Measurements from ENCODE around the gene IL10RA. TPM values are rescaled to one million over a fixed set of nuclear protein-coding genes. Genes with fewer than 3 reads are reported as not detected.
A peak's percentile ranks its signal among the peaks of the same experiment; 100 is the strongest.

Gene IL10RA
- total and polyA plus RNA-seq, 11 donors, result 2.1 to 49.0 (median 5.8) TPM

GRCh38 chr11:118000067-118000849 is 14.1 kb downstream of the IL10RA start:
- no peak for DNase-seq
- 91 to 96% (median 94%) methylated on average over 3 to 4 of the region's 4 CpGs for WGBS, 4 donors
- intact Hi-C loops (cut with DNase I), result no loop called here
- Histone ChIP-seq H3K36me3 (peaks cover 0 to 50% (median 0%) of the 10 kb centered on the region in 9 donors), H3K4me3 (no peak overlapping the region), H3K4me1 (peaks cover 0 to 98% (median 5%) of the 10 kb centered on the region in 12 donors), H3K27ac (peak overlapping the region in 1 of 12 donors; percentile 90), H3K9me3 (peaks cover 0 to 6% (median 0%) of the 10 kb centered on the region in 12 donors), H3K27me3 (no peaks in the 10 kb centered on the region)
- ATAC-seq, result no peak
- TF ChIP-seq POLR2A (IDR thresholded peaks at IDR 0.05), result no peak
- TF ChIP-seq CTCF (IDR thresholded peaks at IDR 0.05), result no peak

GRCh38 chr11:118000850-118001228 is 14.6 kb downstream of the IL10RA start:
- TF ChIP-seq POLR2A (IDR thresholded peaks at IDR 0.05), result no peak
- no peaks in the 10 kb centered on the region for H3K27me3 ChIP-seq
- H3K4me3 ChIP-seq, result no peak overlapping the region
- peaks cover 0 to 6% (median 0%) of the 10 kb centered on the region in 12 donors for H3K9me3 ChIP-seq
- no peak for DNase-seq
- H3K36me3 ChIP-seq, result peaks cover 0 to 44% (median 0%) of the 10 kb centered on the region in 9 donors
- H3K4me1 ChIP-seq, result peaks cover 0 to 98% (median 5%) of the 10 kb centered on the region in 12 donors
- intact Hi-C loops (cut with DNase I), result no loop called here
- peak overlapping the region in 1 of 12 donors; percentile 90 for H3K27ac ChIP-seq
- 83 to 100% (median 99%) methylated on average over 1 of the region's 1 CpG for WGBS, 4 donors
- ATAC-seq, result no peak

- peaks cover 0 to 98% (median 5%) of the 10 kb centered on the region in 12 donors for H3K4me1 ChIP-seq
- intact Hi-C loops (cut with DNase I), result no loop called here
- no peaks in the 10 kb centered on the region for H3K27me3 ChIP-seq
- DNase-seq, result no peak
- 76 to 82% (median 78%) methylated on average over 5 of the region's 5 CpGs for WGBS, 4 donors
- H3K36me3 ChIP-seq, result peaks cover 0 to 37% (median 0%) of the 10 kb centered on the region in 9 donors
- ATAC-seq, result no peak
- TF ChIP-seq POLR2A (IDR thresholded peaks at IDR 0.05) (no peak), CTCF (IDR thresholded peaks at IDR 0.05) (no peak)
- peaks cover 0 to 6% (median 0%) of the 10 kb centered on the region in 12 donors for H3K9me3 ChIP-seq
- H3K4me3 ChIP-seq, result no peak overlapping the region
- peak overlapping the region in 9 of 12 donors; percentile 25 to 90 (median 75) for H3K27ac ChIP-seq
Observed at GRCh38 chr11:118001494-118001971, 15.3 kb downstream of the IL10RA start.

DNA sequence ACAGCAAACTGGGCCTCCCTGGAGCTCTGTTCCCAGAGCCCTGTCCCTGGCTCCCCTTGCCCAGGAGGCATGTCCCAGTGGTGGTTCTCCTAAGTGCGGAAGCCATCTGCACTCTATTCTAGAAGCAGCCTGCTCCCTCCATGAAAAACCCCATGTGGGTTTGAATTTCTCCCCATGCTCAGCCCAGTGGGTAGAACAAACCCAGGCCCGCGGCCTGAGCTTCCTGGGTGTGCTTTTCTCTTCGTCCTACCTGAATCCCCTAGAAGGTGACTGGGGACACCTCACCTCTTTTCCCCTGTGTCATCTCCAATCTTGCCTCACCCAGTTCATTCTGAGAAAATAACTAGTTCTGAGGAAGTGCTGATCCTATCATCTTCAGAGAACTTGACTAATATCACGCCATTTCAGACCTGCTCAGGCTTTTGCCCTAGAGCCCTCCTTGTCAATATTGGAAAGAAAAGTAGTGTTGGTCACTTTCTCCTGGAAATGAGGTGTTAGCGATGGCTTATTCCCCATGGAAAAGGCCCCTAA is 15.9 kb downstream of the IL10RA start:
- TF ChIP-seq POLR2A (IDR thresholded peaks at IDR 0.05), result no peak
- TF ChIP-seq CTCF (IDR thresholded peaks at IDR 0.05), result no peak

More for the DNA sequence above, 15.9 kb downstream of the IL10RA start:
- Histone ChIP-seq H3K36me3 (peaks cover 0 to 32% (median 0%) of the 10 kb centered on the region in 9 donors), H3K27me3 (no peaks in the 10 kb centered on the region), H3K4me3 (no peak overlapping the region), H3K9me3 (peaks cover 0 to 6% (median 0%) of the 10 kb centered on the region in 12 donors), H3K27ac (peak overlapping the region in 9 of 12 donors; percentile 25 to 90 (median 75)), H3K4me1 (peaks cover 0 to 100% (median 5%) of the 10 kb centered on the region in 12 donors)
- WGBS, 4 donors, result 77 to 87% (median 83%) methylated on average over 6 of the region's 6 CpGs
- no peak for ATAC-seq
- DNase-seq, result no peak
- intact Hi-C loops (cut with DNase I), result loop anchor here in 1 of 10 donors (2.0 kb wide), 1 partner anchor 51 kb away; no protein-coding TSS in a partner anchor
